IPS-20b (cell line): ENCODE data around the gene NSMF.

Source experiments
- H3K27ac ChIP-seq: one replicate; pipeline ENCODE4 v1.5.1; 2013; ENCODE audit warnings: low read length
- H3K27me3 ChIP-seq: 2 replicates; pipeline ENCODE4 v1.6.1; 2013; ENCODE audit warnings: mild to moderate bottlenecking, low read length, inconsistent platforms; ENCODE audit not compliant: insufficient read depth
- H3K36me3 ChIP-seq: 2 replicates; pipeline ENCODE4 v1.6.1; 2013; ENCODE audit warnings: low read depth, mild to moderate bottlenecking, inconsistent platforms, low read length, moderate library complexity; ENCODE audit not compliant: insufficient read depth
- H3K4me1 ChIP-seq: 2 replicates; pipeline ENCODE4 v1.6.1; 2013; ENCODE audit warnings: mild to moderate bottlenecking, control low read depth, inconsistent platforms, low read length, moderate library complexity; ENCODE audit not compliant: insufficient read depth
- H3K4me3 ChIP-seq: 2 replicates; pipeline ENCODE4 v1.5.1; 2013; ENCODE audit warnings: mild to moderate bottlenecking, low read length, inconsistent platforms
- H3K9ac ChIP-seq: 2 replicates; pipeline ENCODE4 v1.6.1; 2013; ENCODE audit warnings: low read depth, mild to moderate bottlenecking, inconsistent platforms, low read length, moderate library complexity
- H3K9me3 ChIP-seq: 2 replicates; pipeline ENCODE4 v1.6.1; 2013; ENCODE audit warnings: mild to moderate bottlenecking, low read depth, low read length, inconsistent platforms; ENCODE audit not compliant: insufficient read depth

Gene NSMF

DNA sequence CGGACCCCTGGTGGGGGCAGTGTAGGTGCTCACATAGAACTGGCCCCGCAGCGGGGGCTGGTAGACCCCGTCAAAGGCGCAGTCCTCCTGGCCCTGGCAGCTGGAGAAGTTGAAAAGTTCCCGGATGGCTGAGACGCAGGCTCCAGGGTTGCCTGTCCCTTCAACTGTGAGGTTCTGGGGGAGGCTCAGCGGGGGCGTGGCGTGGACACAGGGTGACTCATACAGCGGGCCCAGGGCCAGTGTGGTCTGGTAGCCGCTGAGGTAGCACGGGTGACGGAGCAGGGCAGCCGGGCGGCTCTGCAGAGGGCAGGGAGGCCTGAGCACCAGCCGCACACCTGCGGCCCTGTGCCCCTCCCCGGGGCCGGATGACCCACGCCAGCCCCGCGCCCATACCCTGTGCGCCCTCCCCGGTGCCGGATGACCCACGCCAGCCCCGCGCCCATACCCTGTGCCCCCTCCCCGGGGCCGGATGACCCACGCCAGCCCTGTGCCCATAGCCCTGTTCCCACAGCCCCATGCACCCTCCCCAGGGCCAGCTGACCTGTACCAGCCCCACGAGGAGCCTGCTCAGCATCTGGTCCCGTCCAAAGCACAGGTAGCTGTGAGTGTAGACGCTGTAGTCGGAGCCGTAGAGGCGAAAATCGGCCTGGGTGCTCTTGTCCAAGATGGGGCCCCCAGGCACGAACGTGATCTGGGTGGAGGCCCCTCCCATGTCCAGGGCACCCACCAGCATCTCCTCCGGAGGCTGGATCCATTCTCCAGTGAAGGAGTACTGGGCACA lies 23.0 kb downstream of the NSMF start:
- H3K27ac ChIP-seq, result no peak overlapping the region
- no peak overlapping the region for H3K9ac ChIP-seq

DNA sequence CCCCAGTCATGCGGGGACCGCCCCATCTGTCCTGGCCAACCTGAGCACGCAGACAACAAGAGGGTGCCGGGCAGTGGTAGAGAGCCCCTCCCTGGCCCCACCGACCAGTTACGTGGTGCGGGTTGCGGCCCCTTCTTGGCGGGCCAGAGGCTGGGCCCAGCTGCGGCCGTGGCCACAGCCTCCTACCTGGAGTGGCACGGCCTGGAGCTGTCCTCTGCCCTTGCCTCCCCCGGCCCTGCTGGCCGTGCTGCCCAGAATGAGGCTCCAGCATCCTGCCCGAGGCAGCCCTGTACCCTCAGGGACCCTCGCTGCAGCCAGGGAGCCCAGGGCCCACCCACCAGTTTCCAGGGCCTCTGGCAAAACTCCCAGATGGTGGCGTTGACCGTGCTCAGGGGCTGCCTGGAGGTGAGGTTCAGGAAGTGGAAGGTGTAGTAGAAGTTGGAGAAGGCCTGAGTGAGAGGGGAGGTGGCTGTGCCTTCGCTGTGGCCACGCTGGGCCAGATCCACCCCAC lies 23.7 kb downstream of the NSMF start:
- Histone ChIP-seq H3K4me3 (no peak overlapping the region), H3K9me3 (no peaks in the 10 kb centered on the region), H3K27ac (no peak overlapping the region), H3K27me3 (no peaks in the 10 kb centered on the region), H3K36me3 (no peaks in the 10 kb centered on the region), H3K9ac (no peak overlapping the region), H3K4me1 (no peaks in the 10 kb centered on the region)

More for the DNA sequence above, 23.0 kb downstream of the NSMF start:
- no peaks in the 10 kb centered on the region for H3K9me3 ChIP-seq
- no peaks in the 10 kb centered on the region for H3K4me1 ChIP-seq
- H3K36me3 ChIP-seq, result no peaks in the 10 kb centered on the region
- no peak overlapping the region for H3K4me3 ChIP-seq
- H3K27me3 ChIP-seq, result no peaks in the 10 kb centered on the region

DNA sequence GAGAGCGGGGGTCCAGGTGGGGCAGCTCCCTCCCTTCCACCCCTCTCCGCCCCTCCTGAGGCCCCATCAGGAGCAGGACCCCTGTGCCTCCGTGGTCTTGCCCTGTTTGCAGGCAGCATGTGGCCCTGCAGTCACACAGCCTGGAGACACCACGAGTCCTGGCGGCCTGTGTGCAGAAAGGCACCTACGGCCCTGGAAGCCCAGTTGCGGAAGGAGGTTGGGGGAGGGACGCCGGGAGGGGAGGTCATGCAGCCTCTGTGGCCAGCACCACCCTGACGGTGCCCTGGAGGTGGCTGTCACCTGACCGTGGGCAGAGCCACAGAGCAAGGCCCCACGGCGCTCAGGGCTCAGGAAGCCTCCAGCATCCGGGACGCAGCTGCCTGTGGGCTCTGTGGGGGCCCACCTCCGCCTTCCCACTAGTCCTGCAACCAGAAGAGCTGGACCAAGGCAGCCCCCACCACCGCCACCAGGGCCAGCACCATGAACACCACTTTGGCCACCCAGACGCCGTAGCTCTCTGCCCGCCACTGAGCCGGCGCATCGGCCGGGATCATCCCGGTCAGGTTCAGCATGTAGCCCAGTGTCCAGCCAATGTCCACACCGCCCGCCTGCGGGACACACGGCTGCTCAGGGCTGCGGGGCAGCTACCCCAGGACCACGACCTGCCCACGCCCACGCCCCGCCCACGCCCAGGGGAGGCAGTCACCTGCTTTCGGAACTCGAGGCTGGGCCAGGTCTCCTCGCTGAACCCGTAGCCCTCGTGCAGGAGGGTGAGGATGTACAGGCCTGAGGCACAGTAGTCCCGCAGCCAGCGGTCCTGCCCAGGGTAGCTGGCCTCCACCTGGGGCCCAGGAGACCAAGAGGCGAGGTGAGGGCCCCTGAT lies 24.4 kb downstream of the NSMF start:
- no peak overlapping the region for H3K9ac ChIP-seq
- H3K27ac ChIP-seq, result no peak overlapping the region
- no peaks in the 10 kb centered on the region for H3K36me3 ChIP-seq
- no peaks in the 10 kb centered on the region for H3K27me3 ChIP-seq
- H3K4me3 ChIP-seq, result no peak overlapping the region
- H3K4me1 ChIP-seq, result no peaks in the 10 kb centered on the region
- H3K9me3 ChIP-seq, result no peaks in the 10 kb centered on the region

DNA sequence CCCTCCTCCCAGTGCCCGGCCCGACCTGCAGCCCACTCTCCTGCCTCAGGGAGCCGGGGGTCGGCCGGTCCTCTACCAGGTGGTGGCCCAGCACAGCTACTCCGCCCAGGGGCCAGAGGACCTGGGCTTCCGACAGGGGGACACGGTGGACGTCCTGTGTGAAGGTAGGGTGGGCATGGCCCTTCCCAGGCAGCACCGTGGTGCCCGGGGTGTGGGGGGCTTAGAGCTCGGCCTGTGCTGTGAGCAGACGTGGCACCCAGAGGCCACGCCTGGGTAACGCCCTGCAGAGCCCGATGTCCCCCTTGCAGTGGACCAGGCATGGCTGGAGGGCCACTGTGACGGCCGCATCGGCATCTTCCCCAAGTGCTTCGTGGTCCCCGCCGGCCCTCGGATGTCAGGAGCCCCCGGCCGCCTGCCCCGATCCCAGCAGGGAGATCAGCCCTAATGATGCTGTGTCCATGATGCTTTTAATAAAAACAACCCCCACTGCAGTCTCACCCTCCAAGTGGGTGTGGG lies 25.2 kb downstream of the NSMF start:
- H3K27ac ChIP-seq, result no peak overlapping the region
- no peaks in the 10 kb centered on the region for H3K27me3 ChIP-seq
- no peak overlapping the region for H3K4me3 ChIP-seq
- H3K36me3 ChIP-seq, result no peaks in the 10 kb centered on the region
- no peaks in the 10 kb centered on the region for H3K9me3 ChIP-seq
- no peaks in the 10 kb centered on the region for H3K4me1 ChIP-seq
- no peak overlapping the region for H3K9ac ChIP-seq

DNA sequence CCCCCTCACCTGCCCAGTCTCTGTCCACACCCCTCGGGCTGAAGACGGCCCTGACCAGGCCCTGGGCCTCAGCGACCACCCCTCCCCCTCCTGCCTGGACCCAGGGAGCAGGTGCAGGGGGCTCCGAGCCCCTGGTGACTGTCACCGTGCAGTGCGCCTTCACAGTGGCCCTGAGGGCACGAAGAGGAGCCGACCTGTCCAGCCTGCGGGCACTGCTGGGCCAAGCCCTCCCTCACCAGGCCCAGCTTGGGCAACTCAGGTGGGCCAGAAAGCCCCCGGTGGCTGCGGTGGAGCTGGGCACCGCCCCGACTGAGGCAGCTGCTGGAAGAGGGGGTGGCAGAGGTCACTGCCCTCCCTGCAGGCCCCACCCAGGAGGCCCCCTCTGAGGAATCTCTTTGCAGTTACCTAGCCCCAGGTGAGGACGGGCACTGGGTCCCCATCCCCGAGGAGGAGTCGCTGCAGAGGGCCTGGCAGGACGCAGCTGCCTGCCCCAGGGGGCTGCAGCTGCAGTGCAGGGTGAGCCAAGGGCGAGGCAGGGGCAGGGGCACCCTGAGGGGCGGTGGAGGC lies 25.7 kb downstream of the NSMF start:
- Histone ChIP-seq H3K9me3 (no peaks in the 10 kb centered on the region), H3K27ac (no peak overlapping the region), H3K9ac (no peak overlapping the region), H3K27me3 (no peaks in the 10 kb centered on the region), H3K4me3 (no peak overlapping the region), H3K36me3 (no peaks in the 10 kb centered on the region), H3K4me1 (no peaks in the 10 kb centered on the region)

DNA sequence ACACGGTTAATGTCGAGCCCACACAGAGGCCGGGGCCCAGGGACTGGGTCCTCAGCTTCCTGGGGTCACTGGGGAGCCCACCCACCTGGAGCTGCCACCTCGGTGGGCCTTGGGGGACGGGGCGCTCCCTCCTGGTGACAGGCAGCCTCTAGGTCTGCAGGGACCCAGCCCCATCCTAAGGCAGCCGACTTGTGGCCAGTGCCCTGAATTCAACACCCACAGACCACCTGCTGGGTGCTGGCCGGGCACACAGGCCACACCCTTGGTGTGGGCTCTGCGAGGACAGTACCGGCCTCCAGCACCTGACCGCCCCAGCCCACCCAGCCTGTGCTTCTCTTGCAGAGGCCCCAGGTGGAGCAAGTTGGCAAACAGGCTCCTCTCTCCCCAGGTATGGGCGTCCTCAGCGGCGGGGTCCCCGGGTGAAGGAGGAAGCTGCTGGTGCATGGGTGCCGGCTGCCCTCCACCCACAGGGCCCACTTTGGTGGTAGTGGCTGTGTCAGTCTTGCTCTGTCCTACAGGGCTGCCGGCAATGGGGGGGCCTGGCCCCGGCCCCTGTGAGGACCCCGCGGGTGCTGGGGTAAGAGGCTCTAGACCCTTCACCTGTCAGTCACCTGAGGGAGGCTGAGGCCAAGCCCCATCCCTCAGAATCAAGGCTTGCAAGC lies 26.3 kb downstream of the NSMF start:
- no peaks in the 10 kb centered on the region for H3K9me3 ChIP-seq
- H3K27me3 ChIP-seq, result no peaks in the 10 kb centered on the region
- H3K4me3 ChIP-seq, result no peak overlapping the region
- H3K9ac ChIP-seq, result no peak overlapping the region
- H3K27ac ChIP-seq, result no peak overlapping the region
- no peaks in the 10 kb centered on the region for H3K36me3 ChIP-seq
- H3K4me1 ChIP-seq, result no peaks in the 10 kb centered on the region

DNA sequence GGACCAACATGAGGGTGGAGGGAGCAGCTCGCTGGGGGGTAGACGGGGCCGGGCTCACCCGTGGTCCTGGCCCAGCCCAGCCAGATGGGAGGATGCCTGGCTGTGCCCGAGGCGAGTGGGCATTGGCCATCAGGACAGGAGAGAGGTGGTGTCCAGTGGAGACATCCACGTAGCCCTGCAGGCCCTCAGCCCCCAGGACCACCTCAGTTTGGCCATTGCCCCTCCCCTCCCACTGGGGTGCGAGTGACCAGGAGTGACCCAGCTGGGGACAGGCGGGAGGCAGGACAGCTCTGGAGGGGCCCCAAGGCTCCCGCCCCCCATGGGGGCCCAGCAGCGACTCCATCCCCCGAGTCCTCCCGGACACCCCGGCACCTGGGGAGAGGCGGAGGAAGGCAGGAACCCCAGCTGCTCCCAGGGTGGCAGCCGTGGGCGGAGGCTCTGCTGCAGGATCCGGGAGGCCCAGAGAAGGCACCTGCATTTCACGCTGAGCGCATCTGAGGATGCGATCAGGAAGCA lies 27.7 kb downstream of the NSMF start:
- Histone ChIP-seq H3K36me3 (no peaks in the 10 kb centered on the region), H3K4me1 (no peaks in the 10 kb centered on the region), H3K27ac (no peak overlapping the region), H3K9me3 (no peaks in the 10 kb centered on the region), H3K4me3 (no peak overlapping the region), H3K9ac (no peak overlapping the region), H3K27me3 (no peaks in the 10 kb centered on the region)

DNA sequence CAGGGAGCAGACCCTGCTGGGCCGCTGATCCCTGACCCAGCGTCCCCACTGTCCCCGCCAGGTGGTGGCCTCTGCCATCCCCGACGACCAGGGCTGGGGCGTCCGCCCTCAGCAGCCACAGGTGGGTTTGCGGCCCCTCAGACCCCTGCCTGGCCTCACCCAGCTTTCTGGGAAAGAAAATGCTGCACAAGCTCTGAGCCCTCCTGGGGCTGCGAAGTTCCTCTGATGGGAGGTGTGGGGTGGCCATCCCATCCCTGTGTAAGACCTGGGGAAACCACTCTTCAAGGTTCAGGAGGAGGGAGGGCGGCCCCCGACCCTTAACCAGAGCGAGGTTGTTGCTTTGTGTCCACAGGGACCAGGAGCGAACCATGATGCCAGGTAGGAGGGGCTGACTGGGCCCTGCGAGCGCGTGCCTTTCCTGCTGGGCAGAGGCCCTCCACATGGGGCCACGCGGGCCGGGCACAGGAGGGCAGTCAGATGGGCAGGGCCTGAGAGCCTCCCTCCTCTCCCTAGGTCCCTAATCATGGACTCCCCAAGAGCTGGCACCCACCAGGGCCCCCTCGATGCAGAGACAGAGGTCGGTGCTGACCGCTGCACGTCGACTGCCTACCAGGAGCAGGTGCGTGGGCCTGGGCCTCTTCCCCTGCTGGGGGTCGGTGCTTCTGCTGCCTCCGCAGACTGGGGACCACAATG lies 28.3 kb downstream of the NSMF start:
- Histone ChIP-seq H3K27me3 (no peaks in the 10 kb centered on the region), H3K36me3 (no peaks in the 10 kb centered on the region), H3K4me3 (no peak overlapping the region), H3K27ac (no peak overlapping the region), H3K9me3 (no peaks in the 10 kb centered on the region), H3K9ac (no peak overlapping the region), H3K4me1 (no peaks in the 10 kb centered on the region)

DNA sequence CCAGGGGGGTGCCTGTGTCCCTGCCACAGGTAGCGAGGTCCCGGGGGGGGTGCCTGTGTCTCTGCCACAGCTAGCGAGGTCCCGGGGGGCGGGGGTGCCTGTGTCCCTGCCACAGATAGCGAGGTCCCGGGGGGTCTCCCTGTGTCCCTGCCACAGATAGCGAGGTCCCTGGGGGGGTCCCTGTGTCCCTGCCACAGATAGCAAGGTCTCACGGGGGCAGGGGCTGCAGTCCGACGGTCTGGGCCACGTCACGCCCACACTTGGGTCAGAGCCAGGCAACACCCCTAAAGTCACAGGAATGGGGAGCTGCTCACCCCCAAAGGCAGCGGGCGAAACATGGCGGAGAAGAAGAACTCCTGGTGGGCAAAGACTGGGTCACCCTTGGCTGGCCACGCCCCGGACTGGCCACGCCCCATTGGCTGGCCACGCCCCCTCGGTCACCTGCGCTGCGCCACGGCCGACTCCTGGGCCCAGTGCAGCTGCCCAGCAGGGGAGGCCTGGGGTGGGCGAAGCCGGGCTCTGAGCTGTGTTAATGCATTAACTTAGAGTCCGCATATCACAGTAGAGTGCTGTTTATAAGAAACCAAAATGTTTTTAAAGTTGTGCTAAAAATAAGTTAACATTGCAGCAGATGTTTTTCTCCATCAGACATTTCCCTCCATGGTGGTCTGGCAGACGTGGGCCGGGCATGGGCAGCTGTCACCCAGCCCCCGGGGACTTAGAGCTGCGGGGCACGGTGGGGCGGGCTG lies 29.0 kb downstream of the NSMF start:
- Histone ChIP-seq H3K4me3 (no peak overlapping the region), H3K27ac (no peak overlapping the region), H3K36me3 (no peaks in the 10 kb centered on the region), H3K9me3 (no peaks in the 10 kb centered on the region), H3K9ac (no peak overlapping the region), H3K27me3 (no peaks in the 10 kb centered on the region), H3K4me1 (no peaks in the 10 kb centered on the region)

DNA sequence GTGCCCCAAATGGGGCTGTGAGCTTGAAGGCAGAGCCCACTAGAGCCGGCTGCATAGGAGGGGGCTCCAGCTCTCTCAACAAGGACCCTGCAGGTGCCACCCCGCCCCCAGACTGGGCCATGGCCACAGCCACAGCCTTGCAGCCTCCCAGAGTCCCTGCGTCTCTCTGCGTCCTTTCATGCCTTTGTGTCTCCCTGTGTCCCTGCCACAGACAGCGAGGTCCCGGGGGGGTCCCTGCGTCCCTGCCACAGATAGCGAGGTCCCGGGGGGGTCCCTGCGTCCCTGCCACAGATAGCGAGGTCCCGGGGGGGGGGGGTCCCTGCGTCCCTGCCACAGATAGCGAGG lies 29.6 kb downstream of the NSMF start:
- Histone ChIP-seq H3K27ac (no peak overlapping the region), H3K36me3 (no peaks in the 10 kb centered on the region), H3K9me3 (no peaks in the 10 kb centered on the region), H3K4me3 (no peak overlapping the region), H3K4me1 (no peaks in the 10 kb centered on the region), H3K9ac (no peak overlapping the region), H3K27me3 (peaks cover 3% of the 10 kb centered on the region; the same call in 1 of the 2 replicates)
